HepG2 (cell line): ENCODE data around the gene WDR45B. TPM values are rescaled to one million over a fixed set of nuclear protein-coding genes. Genes with fewer than 3 reads are reported as not detected.

Experiments
- ATAC-seq: fragments of 200-7000 bp; cut with Tn5 transposase; 3 replicates; pipeline ENCODE4 v1.9.1; 2020; ENCODE audit warnings: mild to moderate bottlenecking, moderate library complexity
- BruUV-seq: library from RNA; stranded (reverse); fragments of 400-500 nt; replicated peaks from 2 replicates; lab custom pipeline; 2021; lab: Mats Ljungman, UMichigan
- CTCF ChIA-PET: fragments of 300-600 bp; formaldehyde crosslinking; extraction: SDS; loops from one replicate; lab custom pipeline; 2021; ENCODE audit warnings: low total read pairs, inconsistent platforms, low intra/inter-chr PET ratio; lab: Yijun Ruan, JAX
- POLR2A ChIA-PET: fragments of 350-600 bp; sonication (Branson Sonifier 250); formaldehyde crosslinking; loops from one replicate; lab custom pipeline; 2020; ENCODE audit warnings: antibody characterized with exemption, inconsistent platforms; lab: Yijun Ruan, JAX
- DNase-seq: peaks from one replicate; pipeline ENCODE4 v3.0.0-alpha.2; 2015; ENCODE audit warnings: low spot score
- FAIRE-seq: peaks from 3 replicates; lab custom pipeline; 2011; peaks lifted over from hg19 to GRCh38; lab: Jason Lieb, UNC
- H2AFZ ChIP-seq: one replicate; pipeline ENCODE4 v1.6.1; 2011; ENCODE audit warnings: low read length, inconsistent platforms
- H3K27ac ChIP-seq: fragments of 300-600 bp; 3 replicates; pipeline ENCODE4 v1.8.0; 2011; ENCODE audit warnings: mixed run types, mild to moderate bottlenecking, mixed read lengths, low read length, inconsistent platforms; ENCODE audit not compliant: insufficient read depth; ENCODE audit errors: extremely low read length
- H3K27me3 ChIP-seq, 2 experiments: fragments of 200-600 bp in 1 of 2; 2 replicates in 1 of 2; 3 replicates in 1 of 2; pipeline versions ENCODE4 v1.6.0 to v1.8.0; 2011; ENCODE audit warnings: low read length in 2 of 2, mild to moderate bottlenecking in 2 of 2, moderate library complexity in 2 of 2, inconsistent platforms in 1 of 2; ENCODE audit not compliant: insufficient read depth in 2 of 2, control insufficient read depth in 1 of 2
- H3K36me3 ChIP-seq, 2 experiments: fragments of 200-600 bp in 1 of 2; replicated peaks in 1 of 2; 2 replicates in 1 of 2; 3 replicates in 1 of 2; pipeline versions ENCODE4 v1.5.1 to v1.8.0; 2011; ENCODE audit warnings: low read length in 2 of 2, inconsistent platforms in 1 of 2; ENCODE audit not compliant: insufficient read depth in 2 of 2, control insufficient read depth in 1 of 2
- H3K4me1 ChIP-seq: 2 replicates; pipeline ENCODE4 v1.5.1; 2012; ENCODE audit warnings: low read length, inconsistent platforms; ENCODE audit not compliant: insufficient read depth
- H3K4me2 ChIP-seq: 2 replicates; pipeline ENCODE4 v1.6.0; 2011; ENCODE audit warnings: low read depth, low read length, inconsistent platforms
- H3K4me3 ChIP-seq, 3 experiments: fragments of 200-600 bp in 1 of 3; sonication (generic), shearing (Covaris generic) in 1 of 3; replicated peaks in 1 of 3; 2 replicates each; pipeline ENCODE4 v1.5.1; 2011 to 2016; ENCODE audit warnings: low read length in 3 of 3, inconsistent platforms in 2 of 3, low read depth in 2 of 3, mild to moderate bottlenecking in 2 of 3, control low read depth in 1 of 3, mixed read lengths in 1 of 3; ENCODE audit not compliant: insufficient read depth in 1 of 3
- H3K79me2 ChIP-seq: one replicate; pipeline ENCODE4 v1.6.1; 2011; ENCODE audit warnings: low read length, inconsistent platforms; ENCODE audit not compliant: insufficient read depth
- H3K9ac ChIP-seq: 2 replicates; pipeline ENCODE4 v1.6.0; 2011; ENCODE audit warnings: mild to moderate bottlenecking, low read depth, low read length, inconsistent platforms; ENCODE audit not compliant: insufficient read depth
- H3K9me3 ChIP-seq: 2 replicates; pipeline ENCODE4 v1.5.1; 2012; ENCODE audit warnings: mild to moderate bottlenecking, low read length
- H4K20me1 ChIP-seq: 2 replicates; pipeline ENCODE4 v1.6.0; 2011; ENCODE audit warnings: inconsistent platforms, mild to moderate bottlenecking, low read length, moderate library complexity; ENCODE audit not compliant: insufficient read depth
- ATAD3A ChIP-seq: sonication (generic); formaldehyde crosslinking; IDR thresholded peaks from 2 replicates; pipeline ENCODE4 v1.4.0; 2020; ENCODE audit warnings: missing genetic modification reagents
- ELF3 ChIP-seq: IDR thresholded peaks from 2 replicates; pipeline ENCODE4 v1.6.1; 2016; ENCODE audit warnings: missing genetic modification reagents, missing compliant biosample characterization
- FOXK1 ChIP-seq: sonication (generic); formaldehyde crosslinking; IDR thresholded peaks from 2 replicates; pipeline ENCODE4 v1.4.0; 2020; ENCODE audit warnings: low read depth, missing genetic modification reagents, borderline replicate concordance
- GTF2F1 ChIP-seq: fragments of 150-350 bp; IDR thresholded peaks from 2 replicates; pipeline ENCODE4 v1.6.1; 2014; ENCODE audit warnings: low read length
- IRX3 ChIP-seq: sonication (generic); formaldehyde crosslinking; IDR thresholded peaks from 2 replicates; pipeline ENCODE4 v1.8.1; 2023; ENCODE audit warnings: mild to moderate bottlenecking, low read depth, missing genetic modification reagents, borderline replicate concordance
- KDM5A ChIP-seq: fragments of 200-600 bp; sonication (generic); IDR thresholded peaks from 2 replicates; pipeline ENCODE4 v1.7.0; 2018; ENCODE audit warnings: antibody characterized with exemption, mild to moderate bottlenecking, low read length, borderline replicate concordance
- NR2F6 ChIP-seq, 2 experiments: IDR thresholded peaks; 2 replicates each; pipeline ENCODE4 v1.6.1; 2016; ENCODE audit warnings: antibody characterized with exemption in 1 of 2, mild to moderate bottlenecking in 1 of 2
- RFXANK ChIP-seq: IDR thresholded peaks from 2 replicates; pipeline ENCODE4 v1.6.1; 2016
- SOX5 ChIP-seq: IDR thresholded peaks from 2 replicates; pipeline ENCODE4 v1.6.1; 2016; ENCODE audit warnings: borderline replicate concordance
- ZNF501 ChIP-seq: sonication (generic); formaldehyde crosslinking; IDR thresholded peaks from 2 replicates; pipeline ENCODE4 v1.5.1; 2020; ENCODE audit warnings: mild to moderate bottlenecking, moderate library complexity, missing genetic modification reagents
- ZSCAN22 ChIP-seq: sonication (generic); formaldehyde crosslinking; IDR thresholded peaks from 2 replicates; pipeline ENCODE4 v1.4.0; 2020; ENCODE audit warnings: mild to moderate bottlenecking, missing genetic modification reagents
- ZSCAN31 ChIP-seq: sonication (generic); formaldehyde crosslinking; IDR thresholded peaks from 2 replicates; pipeline ENCODE4 v1.5.0; 2020; ENCODE audit warnings: low read depth, mild to moderate bottlenecking, missing genetic modification reagents
- WGBS: methylation state at CpG from one replicate; pipeline ENCODE4 v1.1.6; 2017; ENCODE audit warnings: low lambda C conversion rate; 5-methylcytosine and 5-hydroxymethylcytosine counted together
- in situ Hi-C: cut with HindIII; loops from 2 replicates; pipeline ENCODE4 v1.10.0; 2017; ENCODE audit warnings: low pct_unique_long_range_greater_than_20kb; ENCODE audit not compliant: extremely low pct_ligation_motif_present
- intact Hi-C: fragments of 100-400 bp; cut with micrococcal nuclease; formaldehyde crosslinking; loops from one replicate; pipeline ENCODE4 v1.10.0; 2022; ENCODE audit not compliant: unreplicated experiment
- polyA plus RNA-seq, 8 experiments: library from polyadenylated mRNA; depleted of rRNA in 3 of 8; stranded (reverse) in 7 of 8; unstranded in 1 of 8; fragments of >200 nt; fragmentation: Illumina TruSeq in 4 of 8; extraction: Trizol in 4 of 8; gene quantifications; 2 replicates each; pipeline versions ENCODE4 v1.2.1 to v1.2.3, GENCODE V29; 2011 to 2016; ENCODE audit warnings: low read depth in 4 of 8, missing spikeins in 1 of 8, mixed read lengths in 1 of 8; ENCODE audit not compliant: insufficient read depth in 1 of 8
- total RNA-seq, 5 experiments: library from RNA; depleted of rRNA; stranded (reverse); fragments of >200 nt; fragmentation: Illumina TruSeq; extraction: Trizol; gene quantifications; 2 replicates each; pipeline ENCODE4 v1.2.3, GENCODE V29; 2016; ENCODE audit warnings: low read depth in 1 of 5
- TF ChIP-seq, protein P1 (sequence below): sonication (generic); formaldehyde crosslinking; IDR thresholded peaks from 2 replicates; pipeline ENCODE4 v1.4.0; 2020; ENCODE audit warnings: missing genetic modification reagents, borderline replicate concordance
- TF ChIP-seq, protein P2 (sequence below): sonication (generic); formaldehyde crosslinking; IDR thresholded peaks from 2 replicates; pipeline ENCODE4 v1.4.0; 2020; ENCODE audit warnings: missing genetic modification reagents, borderline replicate concordance
- TF ChIP-seq, protein P3 (sequence below): sonication (generic); formaldehyde crosslinking; IDR thresholded peaks from 2 replicates; pipeline ENCODE4 v1.5.0; 2020; ENCODE audit warnings: mild to moderate bottlenecking, missing genetic modification reagents

WDR45B gene
- total and polyA plus RNA-seq, 2 of the 13 experiments (the other 11 are each of a cell fraction or from before 2014, with no cell fraction given): 86.2 to 155 TPM

DNA sequence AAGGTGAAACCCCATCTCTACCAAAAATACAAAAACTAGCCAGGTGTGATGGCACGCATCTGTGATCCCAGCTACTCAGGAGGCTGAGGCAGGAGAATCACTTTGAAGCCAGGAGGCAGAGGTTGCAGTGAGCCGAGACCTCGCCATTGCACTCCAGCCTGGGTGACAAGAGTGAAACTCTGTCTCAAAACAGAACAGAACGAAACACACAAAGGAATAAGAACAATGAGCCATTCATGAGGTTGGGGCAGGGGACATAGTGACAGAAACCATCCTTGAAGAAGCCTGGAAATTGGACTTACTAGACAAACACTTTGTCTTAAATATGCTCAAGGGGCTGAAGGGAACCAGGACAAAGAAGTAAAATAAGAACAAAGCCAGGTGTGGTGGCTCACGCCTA is 39.4 kb downstream of the WDR45B start:
- Histone ChIP-seq H3K36me3 (peaks cover 10 to 14% of the 10 kb centered on the region in 2 experiments), H3K4me1 (peaks cover 14% of the 10 kb centered on the region), H3K9me3 (no peaks in the 10 kb centered on the region), H3K27me3 (no peaks in the 10 kb centered on the region), H3K79me2 (no peaks in the 10 kb centered on the region), H3K4me3 (no peak overlapping the region), H3K27ac (no peak overlapping the region), H2AFZ (no peak overlapping the region), H3K9ac (no peak overlapping the region), H4K20me1 (peaks cover 2% of the 10 kb centered on the region; the same call in 1 of the 2 replicates), H3K4me2 (no peak overlapping the region)
- intact Hi-C loops: no loop called here
- ChIA-PET POLR2A (no interaction called here), CTCF (no interaction called here)
- FAIRE-seq (no peak), DNase-seq (no peak), ATAC-seq (no peak)
- no TSS peak for BruUV-seq
- in situ Hi-C loops: no loop called here
- WGBS: 70% methylated on average over 5 of the region's 5 CpGs
- no peak for TF ChIP-seq ELF3 (CRISPR knock-in tag)
- no peak for TF ChIP-seq KDM5A
- TF ChIP-seq ZSCAN22 (CRISPR knock-in tag): no peak
- TF ChIP-seq, protein P1, sequence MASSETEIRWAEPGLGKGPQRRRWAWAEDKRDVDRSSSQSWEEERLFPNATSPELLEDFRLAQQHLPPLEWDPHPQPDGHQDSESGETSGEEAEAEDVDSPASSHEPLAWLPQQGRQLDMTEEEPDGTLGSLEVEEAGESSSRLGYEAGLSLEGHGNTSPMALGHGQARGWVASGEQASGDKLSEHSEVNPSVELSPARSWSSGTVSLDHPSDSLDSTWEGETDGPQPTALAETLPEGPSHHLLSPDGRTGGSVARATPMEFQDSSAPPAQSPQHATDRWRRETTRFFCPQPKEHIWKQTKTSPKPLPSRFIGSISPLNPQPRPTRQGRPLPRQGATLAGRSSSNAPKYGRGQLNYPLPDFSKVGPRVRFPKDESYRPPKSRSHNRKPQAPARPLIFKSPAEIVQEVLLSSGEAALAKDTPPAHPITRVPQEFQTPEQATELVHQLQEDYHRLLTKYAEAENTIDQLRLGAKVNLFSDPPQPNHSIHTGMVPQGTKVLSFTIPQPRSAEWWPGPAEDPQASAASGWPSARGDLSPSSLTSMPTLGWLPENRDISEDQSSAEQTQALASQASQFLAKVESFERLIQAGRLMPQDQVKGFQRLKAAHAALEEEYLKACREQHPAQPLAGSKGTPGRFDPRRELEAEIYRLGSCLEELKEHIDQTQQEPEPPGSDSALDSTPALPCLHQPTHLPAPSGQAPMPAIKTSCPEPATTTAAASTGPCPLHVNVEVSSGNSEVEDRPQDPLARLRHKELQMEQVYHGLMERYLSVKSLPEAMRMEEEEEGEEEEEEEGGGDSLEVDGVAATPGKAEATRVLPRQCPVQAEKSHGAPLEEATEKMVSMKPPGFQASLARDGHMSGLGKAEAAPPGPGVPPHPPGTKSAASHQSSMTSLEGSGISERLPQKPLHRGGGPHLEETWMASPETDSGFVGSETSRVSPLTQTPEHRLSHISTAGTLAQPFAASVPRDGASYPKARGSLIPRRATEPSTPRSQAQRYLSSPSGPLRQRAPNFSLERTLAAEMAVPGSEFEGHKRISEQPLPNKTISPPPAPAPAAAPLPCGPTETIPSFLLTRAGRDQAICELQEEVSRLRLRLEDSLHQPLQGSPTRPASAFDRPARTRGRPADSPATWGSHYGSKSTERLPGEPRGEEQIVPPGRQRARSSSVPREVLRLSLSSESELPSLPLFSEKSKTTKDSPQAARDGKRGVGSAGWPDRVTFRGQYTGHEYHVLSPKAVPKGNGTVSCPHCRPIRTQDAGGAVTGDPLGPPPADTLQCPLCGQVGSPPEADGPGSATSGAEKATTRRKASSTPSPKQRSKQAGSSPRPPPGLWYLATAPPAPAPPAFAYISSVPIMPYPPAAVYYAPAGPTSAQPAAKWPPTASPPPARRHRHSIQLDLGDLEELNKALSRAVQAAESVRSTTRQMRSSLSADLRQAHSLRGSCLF (CRISPR knock-in tag): no peak
- TF ChIP-seq ATAD3A (CRISPR knock-in tag): no peak
- TF ChIP-seq, protein P2, sequence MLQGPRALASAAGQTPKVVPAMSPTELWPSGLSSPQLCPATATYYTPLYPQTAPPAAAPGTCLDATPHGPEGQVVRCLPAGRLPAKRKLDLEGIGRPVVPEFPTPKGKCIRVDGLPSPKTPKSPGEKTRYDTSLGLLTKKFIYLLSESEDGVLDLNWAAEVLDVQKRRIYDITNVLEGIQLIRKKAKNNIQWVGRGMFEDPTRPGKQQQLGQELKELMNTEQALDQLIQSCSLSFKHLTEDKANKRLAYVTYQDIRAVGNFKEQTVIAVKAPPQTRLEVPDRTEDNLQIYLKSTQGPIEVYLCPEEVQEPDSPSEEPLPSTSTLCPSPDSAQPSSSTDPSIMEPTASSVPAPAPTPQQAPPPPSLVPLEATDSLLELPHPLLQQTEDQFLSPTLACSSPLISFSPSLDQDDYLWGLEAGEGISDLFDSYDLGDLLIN: no peak
- TF ChIP-seq GTF2F1: no peak
- TF ChIP-seq SOX5 (CRISPR knock-in tag): no peak
- TF ChIP-seq NR2F6 (IDR thresholded peaks at IDR 0.05): no peak
- no peak for TF ChIP-seq NR2F6 (CRISPR knock-in tag; IDR thresholded peaks at IDR 0.05)
- TF ChIP-seq IRX3 (CRISPR knock-in tag): no peak
- TF ChIP-seq RFXANK (CRISPR knock-in tag): no peak
- no peak for TF ChIP-seq FOXK1
- no peak for TF ChIP-seq ZNF501 (CRISPR knock-in tag)
- TF ChIP-seq, protein P3, sequence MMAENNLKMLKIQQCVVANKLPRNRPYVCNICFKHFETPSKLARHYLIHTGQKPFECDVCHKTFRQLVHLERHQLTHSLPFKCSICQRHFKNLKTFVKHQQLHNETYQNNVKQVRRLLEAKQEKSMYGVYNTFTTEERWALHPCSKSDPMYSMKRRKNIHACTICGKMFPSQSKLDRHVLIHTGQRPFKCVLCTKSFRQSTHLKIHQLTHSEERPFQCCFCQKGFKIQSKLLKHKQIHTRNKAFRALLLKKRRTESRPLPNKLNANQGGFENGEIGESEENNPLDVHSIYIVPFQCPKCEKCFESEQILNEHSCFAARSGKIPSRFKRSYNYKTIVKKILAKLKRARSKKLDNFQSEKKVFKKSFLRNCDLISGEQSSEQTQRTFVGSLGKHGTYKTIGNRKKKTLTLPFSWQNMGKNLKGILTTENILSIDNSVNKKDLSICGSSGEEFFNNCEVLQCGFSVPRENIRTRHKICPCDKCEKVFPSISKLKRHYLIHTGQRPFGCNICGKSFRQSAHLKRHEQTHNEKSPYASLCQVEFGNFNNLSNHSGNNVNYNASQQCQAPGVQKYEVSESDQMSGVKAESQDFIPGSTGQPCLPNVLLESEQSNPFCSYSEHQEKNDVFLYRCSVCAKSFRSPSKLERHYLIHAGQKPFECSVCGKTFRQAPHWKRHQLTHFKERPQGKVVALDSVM (CRISPR knock-in tag): no peak
- no peak for TF ChIP-seq ZSCAN31 (CRISPR knock-in tag)
